HG02973 (cell line): ENCODE data around the gene CTSK.
"Not testable (repeated sequence)": the region's sequence is repeated elsewhere in the genome, so short reads cannot be mapped to it uniquely, and the experiment has no call there.

Experiments used
- ATAC-seq: cut with Tn5 transposase; IDR thresholded peaks from one replicate; pipeline ENCODE4 v1.9.1; 2021; ENCODE audit warnings: moderate library complexity; ENCODE audit not compliant: unreplicated experiment

Gene CTSK

DNA sequence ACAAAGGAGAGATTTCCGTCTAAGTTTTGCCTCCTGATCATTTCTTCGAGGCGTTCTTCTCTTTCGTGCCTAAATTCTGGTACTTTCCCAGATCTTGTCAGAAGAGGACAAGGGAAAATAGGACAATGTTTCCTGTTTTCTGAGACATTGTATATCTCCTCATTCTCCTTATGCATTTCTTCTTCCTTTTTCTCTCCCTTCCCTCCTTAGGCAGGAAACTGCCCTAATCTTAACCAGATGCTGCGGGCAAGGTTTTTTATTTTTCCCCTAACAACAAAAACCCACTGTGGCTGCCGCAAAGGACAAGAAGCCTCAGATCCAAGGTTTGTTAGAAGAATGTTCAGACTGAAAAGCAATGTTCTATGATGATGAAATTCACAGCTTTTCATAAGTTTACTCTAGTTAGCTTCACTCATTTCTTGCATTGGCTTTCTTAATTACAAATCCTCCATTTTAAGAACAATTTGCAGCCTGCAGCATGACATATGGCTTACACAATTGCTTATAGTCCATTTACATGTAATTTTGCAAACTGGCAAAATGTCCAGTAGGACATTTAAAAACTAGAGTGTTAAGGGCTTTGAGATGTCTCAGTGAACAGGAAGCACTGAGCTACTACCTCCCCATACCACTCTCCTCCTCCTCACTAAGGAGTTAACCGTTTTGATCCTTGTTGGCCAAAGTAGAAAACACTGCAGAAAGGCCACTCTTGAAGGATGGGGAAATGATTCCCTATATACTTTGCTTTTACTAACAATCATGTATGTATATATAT lies 624 bp downstream of the CTSK start:
- ATAC-seq, result no peak

- ATAC-seq, result no peak
These were observed 2.2 kb downstream of the CTSK start for GRCh38 chr1:150805899-150806298.

DNA sequence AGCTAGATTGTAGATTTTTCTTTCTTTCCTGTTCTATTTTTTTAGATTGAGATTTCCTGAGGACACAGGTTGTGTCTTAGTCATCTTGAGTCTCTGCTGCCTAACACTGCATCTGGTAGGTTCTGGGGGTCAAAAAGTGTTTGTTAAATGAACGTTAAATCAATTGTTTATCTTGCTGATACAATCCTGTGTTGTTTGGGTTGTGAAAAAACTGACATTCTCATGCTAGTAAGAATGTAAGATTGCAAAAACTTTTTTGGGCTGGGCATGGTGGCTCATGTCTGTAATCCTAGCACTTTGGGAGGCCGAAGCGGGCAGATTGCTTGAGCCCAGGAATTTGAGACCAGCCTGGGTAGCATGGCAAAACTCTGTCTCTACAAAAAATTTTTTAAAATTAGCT lies 3.4 kb downstream of the CTSK start:
- ATAC-seq, result no peak

GRCh38 chr1:150799089-150799488 lies 9.0 kb downstream of the CTSK start:
- ATAC-seq, result no peak

- no peak for ATAC-seq
These were observed 9.5 kb downstream of the CTSK start for GRCh38 chr1:150798525-150798924.

DNA sequence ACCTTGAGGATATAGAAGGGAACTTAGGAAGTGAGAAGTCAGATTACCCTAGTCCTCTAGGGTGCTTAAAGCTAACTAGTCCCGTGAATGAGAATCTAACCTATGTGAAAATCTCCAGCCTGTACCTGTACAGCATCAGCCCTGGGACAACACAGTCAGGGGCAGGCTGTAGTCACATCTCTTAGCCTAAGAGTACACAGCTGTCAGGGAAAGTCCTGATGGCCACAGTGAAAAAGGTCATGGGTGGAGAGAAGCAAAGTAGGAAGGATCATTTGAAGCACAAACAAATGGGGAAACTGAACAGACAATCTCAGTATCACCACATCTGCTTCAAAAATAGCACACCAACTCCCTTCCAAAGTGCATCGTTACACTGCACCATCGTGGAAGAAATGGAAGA lies 11.7 kb downstream of the CTSK start:
- no peak for ATAC-seq

DNA sequence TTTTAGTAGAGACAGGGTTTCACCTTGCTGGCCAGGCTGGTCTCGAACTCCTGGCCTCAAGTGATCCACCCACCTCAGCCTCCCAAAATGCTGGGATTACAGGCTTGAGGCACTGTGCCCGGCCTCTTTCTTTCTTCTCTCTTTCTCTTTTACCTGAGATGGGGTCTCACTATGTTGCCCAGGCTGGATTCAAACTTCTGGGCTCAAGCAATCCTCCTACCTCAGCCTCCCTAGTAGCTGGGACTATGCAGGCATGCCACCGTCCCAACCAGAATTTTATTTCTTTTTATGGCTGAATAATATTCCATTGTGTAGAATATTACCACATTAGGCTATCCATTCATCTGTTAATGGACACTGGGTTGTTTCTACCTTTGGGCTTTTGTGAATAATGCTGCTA lies 14.3 kb downstream of the CTSK start:
- not testable (repeated sequence) for ATAC-seq

- ATAC-seq, result no peak
These were observed 14.8 kb downstream of the CTSK start for GRCh38 chr1:150793221-150793620.

DNA sequence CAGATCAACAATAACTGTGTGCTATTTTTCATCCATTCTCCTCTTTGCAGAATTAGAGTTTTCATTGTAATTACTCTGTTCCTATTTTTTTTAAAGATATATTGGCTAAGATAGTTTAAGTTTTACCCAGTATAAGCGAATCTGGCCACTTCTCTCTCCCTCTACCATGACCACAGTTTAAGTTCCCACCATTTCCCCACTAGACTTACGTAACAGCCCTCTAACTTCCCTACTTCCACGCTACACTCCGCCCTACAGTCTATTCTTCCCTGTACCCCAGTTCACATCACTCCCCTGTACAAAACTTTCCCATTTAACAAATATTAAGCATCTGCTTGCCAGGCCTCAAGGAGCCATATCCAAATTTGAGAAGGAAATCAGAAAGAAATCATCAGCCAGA lies 16.5 kb downstream of the CTSK start:
- ATAC-seq, result no peak

DNA sequence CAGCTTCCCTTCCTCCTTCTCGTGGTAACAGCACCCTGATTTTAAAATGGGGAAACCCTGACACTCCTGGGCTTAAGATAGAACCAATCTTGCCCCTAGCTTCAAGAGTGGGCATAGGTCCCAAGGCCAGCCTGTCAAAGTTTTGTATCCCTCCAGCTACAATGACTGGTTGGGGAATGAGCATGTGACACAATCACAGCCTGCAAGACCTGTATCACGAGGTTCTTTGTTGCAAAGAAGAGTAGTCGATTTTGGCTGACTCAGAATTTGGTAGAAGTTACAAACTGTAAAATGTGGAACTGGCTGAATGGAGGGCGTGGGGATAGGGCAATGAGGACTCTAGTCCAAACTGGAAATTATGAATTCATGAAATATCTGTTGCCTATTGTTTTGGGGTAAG lies 18.7 kb downstream of the CTSK start:
- no peak for ATAC-seq

- ATAC-seq, result no peak
These were observed 19.1 kb downstream of the CTSK start for GRCh38 chr1:150788946-150789345.

GRCh38 chr1:150787455-150787854 lies 20.6 kb downstream of the CTSK start:
- no peak for ATAC-seq

- no peak for ATAC-seq
These were observed 27.6 kb downstream of the CTSK start for GRCh38 chr1:150780510-150780909.

DNA sequence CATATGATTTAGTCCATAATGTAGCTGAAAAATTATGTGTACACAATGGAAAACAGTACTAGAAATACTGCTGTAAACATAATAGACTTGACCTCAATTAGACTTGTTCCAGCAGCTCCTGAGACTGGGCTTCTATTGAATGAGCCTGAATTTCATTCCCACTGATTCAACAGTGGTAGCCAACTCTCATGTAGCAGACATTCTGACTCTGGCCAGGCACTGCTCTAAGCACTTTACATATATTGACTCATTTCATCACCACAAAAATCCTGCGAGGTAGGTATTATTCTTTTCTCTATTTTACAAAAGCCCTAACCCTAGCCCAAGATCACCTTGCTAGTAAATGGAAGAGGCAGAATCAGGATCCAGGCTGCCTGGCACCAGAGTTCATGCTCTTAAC lies 29.7 kb downstream of the CTSK start:
- ATAC-seq, result no peak

DNA sequence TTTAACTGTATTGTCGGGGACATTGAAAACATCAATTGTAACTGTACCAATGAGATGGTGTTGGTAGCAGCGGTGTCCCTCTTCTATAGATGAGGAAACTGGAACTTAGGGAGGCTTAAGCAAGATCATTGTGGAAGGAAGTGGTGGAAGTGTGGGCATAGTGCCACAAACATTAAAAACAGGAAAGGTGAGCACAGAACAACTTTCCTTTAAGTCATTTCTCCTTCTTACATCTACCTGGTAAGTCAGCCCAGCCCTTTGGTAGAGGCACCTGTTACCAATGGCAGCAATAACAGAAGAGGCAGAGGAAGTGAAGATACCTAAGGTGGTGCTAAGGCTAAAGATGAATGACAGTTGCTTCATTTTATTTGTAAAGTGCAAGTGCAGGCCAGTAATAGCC lies 30.5 kb downstream of the CTSK start:
- ATAC-seq, result no peak

- ATAC-seq, result not testable (repeated sequence)
These were observed 32.0 kb downstream of the CTSK start for GRCh38 chr1:150775931-150776505.

DNA sequence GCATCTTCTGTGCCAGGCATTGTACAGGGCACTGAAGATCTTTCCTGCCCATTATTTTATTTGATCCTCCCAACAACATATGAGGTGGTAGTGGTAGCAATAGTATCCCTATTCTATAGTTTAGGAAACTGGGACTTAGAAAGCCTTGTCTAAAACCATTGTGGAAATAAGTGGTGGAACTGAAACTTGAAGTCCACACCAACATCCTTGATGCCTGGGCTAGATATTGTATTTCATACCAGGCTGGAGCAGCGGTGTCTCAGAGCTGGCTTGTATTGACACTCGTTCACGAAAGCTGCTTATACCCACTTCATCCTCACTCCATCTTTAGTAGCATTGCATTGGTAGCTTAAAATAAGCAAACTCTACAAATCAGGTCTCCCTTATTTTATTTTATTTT lies 32.8 kb downstream of the CTSK start:
- no peak for ATAC-seq

GRCh38 chr1:150772326-150772725 lies 35.7 kb downstream of the CTSK start:
- ATAC-seq, result no peak

DNA sequence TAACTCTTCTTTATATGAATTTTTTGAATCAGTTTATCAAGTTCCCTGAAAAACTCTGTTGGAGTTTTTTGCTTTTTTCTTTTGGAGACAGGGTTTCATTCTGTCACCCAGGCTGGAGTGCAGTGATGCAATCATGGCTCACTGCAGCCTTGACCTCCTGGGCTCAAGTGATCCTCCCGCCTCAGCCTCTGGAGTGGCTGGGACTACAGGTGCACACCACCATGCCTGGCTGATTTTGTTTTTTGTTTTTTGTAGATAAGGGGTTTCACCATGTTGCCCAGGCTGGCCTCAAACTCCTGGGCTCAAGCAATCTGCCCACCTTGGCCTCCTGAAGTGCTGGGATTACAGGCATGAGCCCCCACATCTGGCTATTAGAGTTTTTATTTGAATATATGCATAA lies 40.4 kb downstream of the CTSK start:
- not testable (repeated sequence) for ATAC-seq

- not testable (repeated sequence) for ATAC-seq
These were observed 42.1 kb downstream of the CTSK start for GRCh38 chr1:150765977-150766301.

- peak; percentile 71 for ATAC-seq
These were observed 42.6 kb downstream of the CTSK start, which contains the start of gene CTSS for GRCh38 chr1:150765296-150765976. Gene CTSS (minus strand): TSS chr1:150765778. CDS start chr1:150764763, 1,015 bp downstream.

- no peak for ATAC-seq
These were observed 43.4 kb downstream of the CTSK start for GRCh38 chr1:150764617-150765101.
